Measurements from ENCODE around the gene ZNF425.

Gene ZNF425

DNA sequence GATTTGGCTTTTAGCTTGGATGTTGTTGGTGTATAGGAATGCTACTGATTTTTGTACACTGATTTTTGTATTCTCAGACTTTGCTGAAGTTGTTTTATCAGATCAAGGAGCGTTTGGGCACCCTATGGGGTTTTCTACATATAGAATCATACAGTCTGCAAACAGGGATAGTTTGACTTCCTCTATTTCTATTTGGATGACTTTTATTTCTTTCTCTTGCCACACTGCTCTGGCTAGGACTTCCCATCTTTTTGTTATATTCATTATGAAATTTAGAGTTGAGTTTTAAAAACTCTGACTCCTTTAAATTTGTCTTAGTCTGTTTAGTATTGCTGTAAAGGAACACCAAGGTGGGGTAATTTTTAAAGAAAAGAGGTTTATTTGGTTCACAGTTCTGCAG is 40.3 kb downstream of the ZNF425 start:
- H3K36me3 ChIP-seq = peaks cover 4% of the 10 kb centered on the region

DNA sequence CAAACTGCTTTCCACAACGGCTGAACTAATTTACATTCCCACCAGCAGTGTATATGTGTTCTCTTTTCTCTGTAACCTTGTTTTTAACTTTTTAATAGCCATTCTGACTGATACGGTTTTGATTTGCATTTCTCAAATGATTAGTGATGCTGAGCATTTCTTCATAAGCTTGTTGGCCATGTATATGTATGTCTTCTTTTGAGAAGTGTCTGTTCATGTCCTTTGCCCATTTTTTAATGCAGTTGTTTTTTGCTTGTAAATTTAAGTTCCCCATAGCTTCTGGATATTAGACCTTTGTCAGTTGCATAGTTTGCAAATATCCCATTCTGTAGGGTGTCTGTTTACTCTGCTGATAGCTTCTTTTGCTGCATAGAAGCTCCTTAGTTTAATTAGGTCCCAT is 41.7 kb downstream of the ZNF425 start:
- H3K4me1 ChIP-seq = no peaks in the 10 kb centered on the region
- H3K36me3 ChIP-seq = peaks cover 4% of the 10 kb centered on the region
- H3K9me3 ChIP-seq = no peaks in the 10 kb centered on the region
- H3K27me3 ChIP-seq = no peaks in the 10 kb centered on the region
- TF ChIP-seq CTCF (IDR thresholded peaks at IDR 0.05; ENCODE audit: low read depth, low read length) = no peak
- H3K4me3 ChIP-seq (ENCODE audit: low read depth, low read length) = no peak overlapping the region
- no peak for DNase-seq

More for the DNA sequence above, 40.3 kb downstream of the ZNF425 start:
- no peak for TF ChIP-seq CTCF (IDR thresholded peaks at IDR 0.05; ENCODE audit: low read depth, low read length)
- Histone ChIP-seq H3K27me3 (no peaks in the 10 kb centered on the region), H3K4me3 (ENCODE audit: low read depth, low read length) (no peak overlapping the region), H3K4me1 (no peaks in the 10 kb centered on the region), H3K9me3 (no peaks in the 10 kb centered on the region)
- no peak for DNase-seq

- Histone ChIP-seq H3K4me1 (no peaks in the 10 kb centered on the region), H3K9me3 (no peaks in the 10 kb centered on the region), H3K4me3 (ENCODE audit: low read depth, low read length) (no peak overlapping the region), H3K27me3 (no peaks in the 10 kb centered on the region), H3K36me3 (peaks cover 6% of the 10 kb centered on the region)
- TF ChIP-seq CTCF (IDR thresholded peaks at IDR 0.05; ENCODE audit: low read depth, low read length) = no peak
- no peak for DNase-seq
These were observed 44.2 kb downstream of the ZNF425 start for GRCh38 chr7:149081914-149082313.

GRCh38 chr7:149077594-149077993 is 48.5 kb downstream of the ZNF425 start:
- no peak for DNase-seq
- peaks cover 7% of the 10 kb centered on the region for H3K36me3 ChIP-seq
- no peaks in the 10 kb centered on the region for H3K27me3 ChIP-seq
- H3K4me1 ChIP-seq = no peaks in the 10 kb centered on the region
- no peak for TF ChIP-seq CTCF (IDR thresholded peaks at IDR 0.05; ENCODE audit: low read depth, low read length)
- H3K4me3 ChIP-seq (ENCODE audit: low read depth, low read length) = no peak overlapping the region
- no peaks in the 10 kb centered on the region for H3K9me3 ChIP-seq

GRCh38 chr7:149075286-149075685 is 50.8 kb downstream of the ZNF425 start:
- peaks cover 23% of the 10 kb centered on the region for H3K36me3 ChIP-seq
- H3K9me3 ChIP-seq = no peaks in the 10 kb centered on the region
- DNase-seq = no peak
- no peaks in the 10 kb centered on the region for H3K27me3 ChIP-seq
- H3K4me1 ChIP-seq = no peaks in the 10 kb centered on the region
- no peak overlapping the region for H3K4me3 ChIP-seq (ENCODE audit: low read depth, low read length)
- TF ChIP-seq CTCF (IDR thresholded peaks at IDR 0.05; ENCODE audit: low read depth, low read length) = no peak

- Histone ChIP-seq H3K9me3 (no peaks in the 10 kb centered on the region), H3K27me3 (no peaks in the 10 kb centered on the region), H3K36me3 (peaks cover 23% of the 10 kb centered on the region), H3K4me3 (ENCODE audit: low read depth, low read length) (no peak overlapping the region), H3K4me1 (no peaks in the 10 kb centered on the region)
- no peak for TF ChIP-seq CTCF (IDR thresholded peaks at IDR 0.05; ENCODE audit: low read depth, low read length)
- DNase-seq = no peak
These were observed 51.8 kb downstream of the ZNF425 start for GRCh38 chr7:149074116-149074885.
